OCI-LY7 (cell line): ENCODE data around the gene ZMPSTE24. TPM values are rescaled to one million over a fixed set of nuclear protein-coding genes. Genes with fewer than 3 reads are reported as not detected.

Experiments used
- BruUV-seq: library from RNA; stranded (reverse); fragments of 400-500 nt; replicated peaks from 2 replicates; lab custom pipeline; 2021; lab: Mats Ljungman, UMichigan
- CTCF ChIA-PET: fragments of 300-600 bp; sonication (Branson Sonifier 250); formaldehyde crosslinking; loops from one replicate; lab custom pipeline; 2022; ENCODE audit warnings: antibody characterized with exemption; ENCODE audit not compliant: unreplicated experiment; lab: Charles Lee
- POLR2A ChIA-PET: fragments of 300-600 bp; sonication (Branson Sonifier 250); formaldehyde crosslinking; loops from one replicate; lab custom pipeline; 2022; ENCODE audit warnings: antibody characterized with exemption; lab: Charles Lee
- DNase-seq: peaks from one replicate; pipeline ENCODE4 v3.0.0-alpha.2; 2015; ENCODE audit warnings: low spot score
- H2AFZ ChIP-seq: fragments of 200-600 bp; sonication (generic), shearing (Covaris generic); 2 replicates; pipeline ENCODE4 v1.6.1; 2014; ENCODE audit warnings: mild to moderate bottlenecking, antibody characterized with exemption, low read length, moderate library complexity
- H3K27ac ChIP-seq: fragments of 200-600 bp; sonication (generic); 2 replicates; pipeline ENCODE4 v1.5.1; 2014; ENCODE audit warnings: mixed run types, low read depth, mild to moderate bottlenecking, moderate library complexity, low read length, inconsistent platforms; ENCODE audit not compliant: poor library complexity, severe bottlenecking
- H3K36me3 ChIP-seq: fragments of 200-600 bp; sonication (generic); 2 replicates; pipeline ENCODE4 v1.6.1; 2014; ENCODE audit warnings: mild to moderate bottlenecking, antibody characterized with exemption, low read length, moderate library complexity, mixed read lengths; ENCODE audit not compliant: insufficient read depth
- H3K4me1 ChIP-seq: fragments of 200-600 bp; sonication (generic); 2 replicates; pipeline ENCODE4 v1.5.1; 2014; ENCODE audit warnings: mild to moderate bottlenecking, low read length; ENCODE audit not compliant: insufficient read depth, poor library complexity, severe bottlenecking
- H3K4me2 ChIP-seq: fragments of 200-600 bp; sonication (generic); 2 replicates; pipeline ENCODE4 v1.6.1; 2014; ENCODE audit warnings: mild to moderate bottlenecking, low read length
- H3K4me3 ChIP-seq: fragments of 200-600 bp; sonication (generic); 2 replicates; pipeline ENCODE4 v1.5.1; 2014; ENCODE audit warnings: mild to moderate bottlenecking, low read depth, low read length; ENCODE audit not compliant: poor library complexity, severe bottlenecking
- H3K79me2 ChIP-seq: fragments of 200-600 bp; sonication (generic); 2 replicates; pipeline ENCODE4 v1.6.1; 2016; ENCODE audit warnings: low read depth, mild to moderate bottlenecking, low read length, moderate library complexity, mixed read lengths; ENCODE audit not compliant: insufficient read depth
- H3K9me2 ChIP-seq: fragments of 200-600 bp; sonication (generic); 2 replicates; pipeline ENCODE4 v1.6.1; 2016; ENCODE audit warnings: mild to moderate bottlenecking, low read length, mixed read lengths; ENCODE audit not compliant: insufficient read depth
- H3K9me3 ChIP-seq: fragments of 200-600 bp; sonication (generic); 2 replicates; pipeline ENCODE4 v1.6.1; 2014; ENCODE audit warnings: mild to moderate bottlenecking, mixed run types, low read length, mixed read lengths
- H4K20me1 ChIP-seq: fragments of 200-600 bp; sonication (generic); 2 replicates; pipeline ENCODE4 v1.6.1; 2014; ENCODE audit warnings: mild to moderate bottlenecking, antibody characterized with exemption, low read length, moderate library complexity, mixed read lengths; ENCODE audit not compliant: insufficient read depth
- CTCF ChIP-seq: fragments of 200-600 bp; sonication (generic); conservative IDR thresholded peaks from 2 replicates; pipeline ENCODE4 v1.5.1; 2014; ENCODE audit warnings: mild to moderate bottlenecking, antibody characterized with exemption, low read length, moderate library complexity, mixed read lengths
- EZH2phosphoT487 ChIP-seq: fragments of 200-600 bp; sonication (generic); IDR thresholded peaks from 2 replicates; pipeline ENCODE4 v1.6.1; 2018; ENCODE audit warnings: low read depth, borderline replicate concordance, mild to moderate bottlenecking, mixed run types, antibody characterized with exemption, low read length, moderate library complexity, mixed read lengths
- intact Hi-C: fragments of 100-400 bp; cut with micrococcal nuclease; formaldehyde crosslinking; loops from one replicate; pipeline ENCODE4 v1.10.0; 2022; ENCODE audit not compliant: unreplicated experiment
- total RNA-seq, 2 experiments: library from RNA; depleted of rRNA in 1 of 2; stranded (reverse); fragments of >200 nt in 1 of 2; shearing (Covaris generic) in 1 of 2; gene quantifications; 2 replicates each; pipeline ENCODE4 v1.2.3, GENCODE V29; 2014 to 2022

Gene ZMPSTE24
- total RNA-seq, 2 experiments from 2014 or later = 15.8 to 24.3 TPM

DNA sequence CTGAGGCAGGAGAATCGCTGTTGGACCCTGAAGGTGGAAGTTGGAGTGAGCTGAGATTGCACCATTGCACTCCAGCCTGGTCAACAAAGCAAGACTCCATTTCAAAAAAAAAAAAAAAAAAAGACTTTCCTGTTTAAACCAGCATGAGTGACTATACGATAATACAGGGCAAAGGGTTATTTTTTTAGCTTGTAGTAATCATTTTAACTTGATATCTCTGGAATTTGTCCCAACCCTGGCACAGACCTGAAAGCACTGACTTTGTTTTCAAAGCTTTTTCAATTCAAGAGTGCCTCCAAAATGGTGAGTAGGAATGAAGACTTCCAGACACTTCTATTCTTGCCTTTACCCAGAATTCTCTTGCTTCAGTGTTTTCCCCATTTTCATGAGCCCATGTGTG lies 14.7 kb upstream of the ZMPSTE24 start:
- TF ChIP-seq CTCF = no peak
- no peak for TF ChIP-seq EZH2phosphoT487
- no peak for DNase-seq
- POLR2A ChIA-PET = interaction anchor here (0.8 to 1.4 kb wide), 2 partner anchors 11 to 22 kb away, joined by 4 to 5 read pairs; no protein-coding TSS in a partner anchor
- no peak overlapping the region for H3K4me2 ChIP-seq
- H4K20me1 ChIP-seq = no peaks in the 10 kb centered on the region
- intact Hi-C loops = no loop called here
- H3K9me2 ChIP-seq = no peaks in the 10 kb centered on the region
- H3K4me1 ChIP-seq = no peaks in the 10 kb centered on the region
- no TSS peak for BruUV-seq
- no peaks in the 10 kb centered on the region for H3K79me2 ChIP-seq
- no peak overlapping the region for H3K27ac ChIP-seq
- H2AFZ ChIP-seq = no peak overlapping the region
- H3K4me3 ChIP-seq = no peak overlapping the region
- H3K9me3 ChIP-seq = no peaks in the 10 kb centered on the region
- H3K36me3 ChIP-seq = peaks cover 16% of the 10 kb centered on the region
- CTCF ChIA-PET = no interaction called here

- Histone ChIP-seq H2AFZ (no peak overlapping the region), H3K4me1 (no peaks in the 10 kb centered on the region), H3K36me3 (peaks cover 7% of the 10 kb centered on the region), H3K4me3 (no peak overlapping the region), H3K27ac (no peak overlapping the region), H3K9me2 (no peaks in the 10 kb centered on the region), H3K9me3 (no peaks in the 10 kb centered on the region), H3K4me2 (no peak overlapping the region), H4K20me1 (no peaks in the 10 kb centered on the region; the same call in 1 of the 2 replicates), H3K79me2 (no peaks in the 10 kb centered on the region)
- TF ChIP-seq EZH2phosphoT487 (no peak), CTCF (no peak)
- intact Hi-C loops = no loop called here
- DNase-seq = no peak
- POLR2A ChIA-PET = interaction anchor here (1.4 kb wide), 1 partner anchor 12 kb away, joined by 5 read pairs; no protein-coding TSS in a partner anchor
- CTCF ChIA-PET = no interaction called here
- BruUV-seq = no TSS peak
Observed at GRCh38 chr1:40244138-40244744, 13.8 kb upstream of the ZMPSTE24 start.

GRCh38 chr1:40245686-40246085 lies 12.3 kb upstream of the ZMPSTE24 start:
- H2AFZ ChIP-seq = no peak overlapping the region
- ChIA-PET CTCF (no interaction called here), POLR2A (interaction anchor here (0.9 to 1.0 kb wide), 2 partner anchors 10 to 19 kb away, joined by 3 to 4 read pairs; no protein-coding TSS in a partner anchor)
- H3K4me3 ChIP-seq = no peak overlapping the region
- TF ChIP-seq CTCF = no peak
- no peak for TF ChIP-seq EZH2phosphoT487
- H4K20me1 ChIP-seq = no peaks in the 10 kb centered on the region; the same call in 1 of the 2 replicates
- H3K9me2 ChIP-seq = no peaks in the 10 kb centered on the region
- no peak overlapping the region for H3K27ac ChIP-seq
- BruUV-seq = no TSS peak
- no peak for DNase-seq
- H3K4me1 ChIP-seq = no peaks in the 10 kb centered on the region
- no peaks in the 10 kb centered on the region for H3K36me3 ChIP-seq
- H3K4me2 ChIP-seq = no peak overlapping the region
- H3K9me3 ChIP-seq = no peaks in the 10 kb centered on the region
- intact Hi-C loops = no loop called here
- no peaks in the 10 kb centered on the region for H3K79me2 ChIP-seq
